ENCODE results near the gene CCDC126.
"Not testable (repeated sequence)": the region's sequence is repeated elsewhere in the genome, so short reads cannot be mapped to it uniquely, and the experiment has no call there.

Gene CCDC126

DNA sequence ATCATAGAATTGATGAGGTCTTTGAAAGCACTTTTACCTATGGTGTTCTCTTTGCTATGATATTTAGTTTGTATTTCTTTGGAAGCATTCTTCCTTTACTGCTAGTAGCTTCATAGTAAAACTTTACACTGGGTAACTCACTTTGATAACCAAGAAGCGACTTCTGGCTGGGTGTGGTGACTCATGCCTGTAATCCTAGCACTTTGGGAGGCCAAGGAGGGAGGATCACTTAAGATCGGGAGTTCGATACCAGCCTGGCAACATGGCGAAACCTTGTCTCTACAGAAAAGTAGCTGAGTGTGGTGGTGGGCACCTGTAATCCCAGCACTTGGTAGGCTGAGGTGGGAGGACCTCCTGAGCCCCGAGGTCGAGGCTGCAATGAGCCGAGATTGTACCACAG, 36.2 kb downstream of the CCDC126 start:
- DNase-seq: no peak

DNA sequence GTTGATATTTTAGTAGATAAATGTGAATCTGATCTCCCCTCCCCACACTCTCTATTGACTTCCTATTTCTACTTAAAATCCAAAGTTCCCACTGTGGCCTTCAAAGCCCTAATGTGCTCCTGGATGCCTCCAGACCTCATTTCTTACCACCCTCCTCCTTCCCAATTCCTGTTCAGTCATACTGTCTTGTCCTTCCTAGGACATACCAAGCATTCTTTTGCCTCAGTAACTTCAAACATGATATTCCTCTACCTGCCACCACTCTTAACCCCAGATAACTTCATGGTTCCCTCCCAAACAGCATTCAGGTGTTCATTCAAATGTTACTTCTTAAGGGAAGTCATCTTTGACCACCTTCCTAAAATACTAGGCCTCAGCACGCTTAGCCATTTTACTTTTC, 48.6 kb downstream of the CCDC126 start:
- no peak for DNase-seq

DNA sequence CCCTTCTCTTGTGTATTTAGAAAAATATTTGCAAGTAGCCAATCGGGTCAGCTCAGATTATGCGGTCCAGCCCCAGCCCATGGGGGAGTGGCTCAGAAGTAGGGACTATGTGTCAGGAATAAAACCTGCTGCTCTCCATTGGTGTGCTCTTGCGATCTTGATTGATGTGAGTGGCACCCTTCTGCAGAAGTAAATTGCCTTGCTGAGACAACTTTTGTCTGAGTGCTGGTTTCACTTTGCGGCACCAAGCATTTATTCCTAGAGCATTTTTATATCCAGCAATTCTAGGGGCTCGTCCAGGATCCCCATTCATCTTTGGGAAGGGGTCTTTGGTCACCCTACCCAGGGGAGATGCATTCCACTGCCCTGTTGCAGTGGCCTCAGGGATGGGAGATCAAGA, 56.8 kb downstream of the CCDC126 start:
- DNase-seq: no peak

DNA sequence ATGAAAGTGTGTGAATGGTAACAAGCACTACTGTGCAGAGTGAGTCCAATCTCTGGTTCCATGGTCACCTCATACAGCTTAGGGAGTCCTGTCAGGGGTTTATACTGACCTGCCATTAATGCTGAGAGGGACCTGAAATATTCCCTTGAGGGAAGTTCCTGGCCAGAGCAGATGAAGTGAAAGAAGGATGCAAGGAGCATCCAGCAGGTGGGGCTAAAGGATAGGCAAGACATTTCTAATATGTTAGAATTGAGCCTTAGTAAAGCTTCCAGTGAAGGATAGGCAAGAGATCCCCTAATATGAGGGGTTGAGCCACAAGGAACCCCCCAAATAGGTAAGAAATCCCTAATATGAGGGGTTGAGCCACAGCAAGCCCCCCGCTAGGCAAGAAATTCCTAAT, 57.3 kb downstream of the CCDC126 start:
- DNase-seq: peak; percentile 3

DNA sequence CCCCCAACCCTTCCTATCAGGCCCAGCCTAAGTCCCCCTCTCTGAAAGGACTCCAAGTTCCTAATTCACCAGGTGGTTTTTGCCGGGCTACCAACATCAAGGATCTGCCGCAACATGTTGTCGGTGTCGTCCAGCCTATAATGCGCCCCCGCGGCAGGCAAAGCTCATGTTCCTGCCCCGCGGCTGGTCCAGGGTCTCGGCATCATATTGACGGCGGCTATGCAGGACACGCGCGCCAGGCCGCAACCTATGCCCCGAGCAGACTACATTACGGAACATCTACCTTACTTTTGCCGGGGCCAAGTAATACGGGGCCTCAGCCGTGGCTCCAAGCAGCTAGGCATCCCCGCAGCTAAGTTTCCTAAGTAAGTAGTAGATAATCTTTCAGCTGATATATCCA, 58.3 kb downstream of the CCDC126 start:
- DNase-seq: no peak

DNA sequence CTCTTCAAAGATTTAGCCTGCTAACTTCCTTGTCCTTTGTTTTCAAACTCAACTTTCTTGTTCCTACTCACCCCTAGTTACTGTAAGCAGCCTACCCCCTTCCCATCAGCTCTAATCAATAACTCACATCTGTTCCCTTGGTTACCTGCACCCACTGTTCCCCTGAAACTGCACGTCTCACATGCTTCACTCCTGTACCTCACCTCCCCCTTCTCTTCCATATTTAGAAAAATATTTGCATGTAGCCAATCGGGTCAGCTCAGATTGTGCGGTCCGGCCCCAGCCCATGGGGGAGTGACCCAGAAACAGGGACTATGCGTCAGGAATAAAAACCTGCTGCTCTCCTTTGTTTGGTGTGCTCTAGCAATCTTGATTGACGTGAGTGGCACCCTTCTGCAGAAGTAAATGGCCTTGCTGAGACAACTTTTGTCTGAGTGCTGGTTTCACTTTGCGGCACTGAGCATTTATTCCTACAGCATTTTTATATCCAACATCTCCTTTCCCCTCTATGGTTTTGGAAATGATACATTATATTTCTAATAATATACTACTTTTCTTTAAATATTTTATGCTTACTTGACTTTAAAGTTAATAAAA, 61.7 kb downstream of the CCDC126 start:
- DNase-seq: no peak

DNA sequence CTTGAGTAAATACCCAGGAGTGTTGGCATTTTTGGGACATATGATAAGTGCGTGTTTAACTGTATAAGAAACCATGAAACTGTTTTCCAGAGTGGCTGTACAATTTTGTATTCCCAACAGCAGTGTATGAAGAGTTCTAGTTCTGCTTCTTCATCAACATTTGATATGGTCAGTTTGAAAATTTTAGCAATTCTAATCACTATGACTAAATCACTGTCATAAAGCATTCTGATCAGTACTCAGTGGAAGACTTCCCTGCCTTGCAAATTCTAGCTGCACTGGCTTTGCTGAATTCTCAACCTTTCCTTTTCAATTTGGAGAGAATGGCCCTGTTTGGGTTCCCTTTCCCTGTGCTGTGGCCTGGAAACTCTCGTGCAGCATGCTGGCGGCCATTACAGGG, 64.2 kb downstream of the CCDC126 start:
- no peak for DNase-seq

DNA sequence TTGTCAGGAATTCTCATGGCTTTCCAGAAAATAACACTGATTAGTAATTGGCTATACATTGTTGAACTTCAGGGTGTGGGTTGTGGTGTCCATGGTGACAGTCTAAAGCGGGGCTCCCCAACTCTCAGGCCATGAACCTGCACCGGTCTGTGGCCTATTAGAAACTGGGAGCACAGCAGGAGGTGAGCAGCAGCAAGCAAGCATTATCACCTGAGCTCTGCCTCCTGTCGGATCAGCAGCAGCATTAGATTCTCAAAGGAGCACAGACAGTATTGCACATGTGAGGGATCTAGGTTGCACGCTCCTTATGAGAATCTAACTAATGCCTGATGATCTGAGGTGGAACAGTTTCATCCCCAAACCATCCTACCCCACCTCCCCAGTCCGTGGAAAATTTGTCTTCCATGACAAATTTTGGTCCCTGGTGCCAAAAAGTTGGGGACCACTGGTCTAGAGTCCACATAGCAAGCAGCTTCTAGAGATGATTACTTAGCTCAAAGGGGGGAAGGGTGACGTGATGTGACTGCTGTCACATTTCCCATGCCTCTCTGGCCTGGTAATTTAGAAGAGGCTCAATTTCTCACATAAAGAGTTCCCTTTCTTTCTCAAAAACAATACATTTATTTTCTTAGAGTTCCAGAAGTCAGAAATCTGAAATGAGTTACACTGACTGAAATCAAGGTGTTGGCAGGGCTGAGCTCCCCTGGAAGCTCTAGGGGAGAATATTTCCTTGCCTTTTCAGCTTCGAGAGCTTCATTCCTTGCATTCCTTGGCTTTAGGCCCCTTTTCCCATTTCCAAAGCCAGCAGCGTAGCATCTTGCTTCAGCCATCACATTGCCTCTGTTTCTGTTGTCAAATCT, 65.2 kb downstream of the CCDC126 start:
- no peak for DNase-seq

DNA sequence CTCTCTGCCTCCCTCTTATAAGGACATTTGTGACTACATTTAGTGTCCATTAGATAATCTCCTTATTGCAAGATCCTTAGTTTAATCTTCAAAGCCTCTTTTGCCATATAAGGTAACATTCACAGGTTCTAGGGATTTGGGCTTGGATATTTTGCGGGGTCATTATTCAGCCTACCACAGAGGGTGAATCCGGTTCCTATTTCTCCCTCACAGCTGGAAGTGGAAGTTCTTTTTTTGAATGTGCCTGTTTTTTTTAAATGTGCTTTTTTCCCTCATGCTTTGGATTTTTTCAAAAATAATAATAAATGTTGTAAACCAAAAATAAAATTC, 65.8 kb downstream of the CCDC126 start:
- DNase-seq: no peak

DNA sequence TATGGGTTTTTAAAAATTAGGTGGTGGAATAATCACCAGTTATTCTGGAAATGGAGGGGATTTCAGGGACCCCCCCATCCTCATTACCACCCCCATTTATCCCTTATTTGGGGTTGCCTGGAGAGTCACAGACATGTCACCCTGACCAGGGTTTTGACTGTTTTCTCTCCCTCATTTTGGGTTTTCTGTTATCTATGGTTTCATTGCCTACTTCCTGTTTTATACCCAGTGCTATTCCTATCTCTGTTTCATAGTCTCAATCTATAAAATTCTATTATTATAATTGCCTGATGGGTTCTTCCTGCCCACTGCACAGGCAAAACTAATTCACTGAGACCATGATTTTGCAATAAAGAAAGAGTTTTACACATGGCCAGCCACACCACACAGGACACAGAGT, 66.9 kb downstream of the CCDC126 start:
- DNase-seq: no peak

DNA sequence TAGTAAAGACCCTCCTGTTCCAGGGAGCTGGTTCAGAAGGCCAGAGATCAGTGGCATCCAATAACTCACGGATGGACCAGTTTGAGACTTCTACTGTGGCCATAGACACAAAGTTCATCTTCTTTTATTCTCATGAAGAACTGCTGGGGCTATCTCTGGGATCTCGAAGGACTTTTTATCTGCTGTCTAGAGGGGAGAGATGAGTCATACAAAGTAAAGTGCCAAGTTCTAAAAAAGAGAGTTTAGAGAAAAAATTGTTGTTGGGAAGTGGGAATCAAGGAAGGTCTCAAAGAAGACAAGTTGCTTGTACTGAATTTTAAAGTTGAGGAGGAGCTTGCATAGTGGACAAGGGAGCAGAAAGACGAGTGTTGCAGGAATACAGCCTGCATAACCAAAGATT, 74.9 kb downstream of the CCDC126 start:
- no peak for DNase-seq

DNA sequence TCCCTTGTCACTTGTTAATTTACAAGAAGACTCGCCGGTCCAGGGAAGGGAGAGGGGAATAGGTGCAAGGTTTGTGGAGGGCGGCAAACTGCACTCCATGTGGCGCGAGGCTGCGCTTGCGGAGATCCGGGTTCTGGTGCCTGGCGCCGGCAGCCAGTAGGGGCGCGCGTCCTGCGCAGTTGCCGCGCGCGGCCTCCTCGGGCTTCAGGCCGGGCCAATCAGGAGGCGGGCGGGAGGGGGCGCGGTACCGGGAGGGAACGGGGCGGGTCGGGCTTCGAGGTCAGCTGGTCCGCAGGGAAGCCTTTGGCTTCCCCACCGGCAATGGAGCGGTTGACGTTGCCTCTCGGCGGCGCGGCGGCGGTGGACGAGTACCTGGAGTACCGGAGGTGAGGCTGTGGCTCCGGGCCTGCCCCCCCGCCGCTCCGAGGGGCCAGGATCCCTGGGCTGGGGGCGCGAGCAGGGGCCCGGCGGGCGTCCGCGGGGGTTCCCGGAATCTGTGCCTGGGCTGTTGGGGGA, 82.8 kb downstream of the CCDC126 start, which contains the start of gene FAM221A:
FAM221A (plus strand) TSS at position 302 of the 516 bp plus-strand sequence; CDS start at position 322, 20 bp downstream.
- peak; percentile 62 for DNase-seq

DNA sequence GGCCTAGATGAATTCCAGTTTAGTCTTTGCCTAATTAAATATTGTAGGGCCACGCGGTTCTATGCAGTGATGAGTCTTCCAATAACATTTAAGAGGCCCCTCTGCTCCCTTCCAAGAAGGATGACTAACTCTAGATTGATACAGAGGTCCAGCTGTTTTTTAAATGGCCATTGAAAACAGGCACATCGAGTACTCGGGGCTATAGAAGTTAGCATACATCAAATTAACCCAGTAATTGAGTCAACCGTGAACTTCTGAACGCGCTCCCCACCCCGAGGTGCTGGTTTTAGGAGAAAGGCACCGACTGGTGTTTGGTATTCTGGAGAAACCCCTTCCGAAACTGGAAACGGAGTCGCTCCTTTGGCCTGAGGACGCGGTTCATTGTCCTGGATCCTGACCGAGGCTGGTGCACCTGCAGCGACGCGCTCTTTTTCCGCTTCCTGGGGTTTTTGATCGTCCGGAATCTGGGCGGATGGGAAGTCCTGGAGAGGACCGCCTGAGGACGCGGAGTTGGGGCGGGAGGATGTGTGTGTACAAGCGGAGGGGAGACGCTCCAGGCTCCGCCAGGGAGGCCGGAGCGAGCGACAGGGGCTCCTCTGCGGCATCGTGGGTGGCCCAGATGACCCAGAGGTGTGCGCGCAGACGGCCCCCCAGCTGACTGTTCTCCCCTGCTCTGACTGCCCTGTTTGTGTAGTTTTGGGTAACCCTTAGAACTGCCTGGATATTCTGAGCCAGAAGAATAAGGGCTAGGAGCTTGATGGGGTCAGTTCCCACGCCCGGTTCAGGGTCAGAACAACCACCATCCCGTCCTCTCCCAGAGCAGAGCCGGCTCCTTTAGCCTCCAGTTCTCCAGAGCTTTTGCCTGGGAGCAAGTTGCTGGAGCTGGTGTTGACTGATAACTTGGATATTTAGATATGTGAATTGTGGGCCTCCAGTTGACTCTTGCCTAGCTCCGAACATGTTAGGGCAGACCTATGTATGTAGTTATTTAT, 83.5 kb downstream of the CCDC126 start:
- DNase-seq: peak; percentile 21

DNA sequence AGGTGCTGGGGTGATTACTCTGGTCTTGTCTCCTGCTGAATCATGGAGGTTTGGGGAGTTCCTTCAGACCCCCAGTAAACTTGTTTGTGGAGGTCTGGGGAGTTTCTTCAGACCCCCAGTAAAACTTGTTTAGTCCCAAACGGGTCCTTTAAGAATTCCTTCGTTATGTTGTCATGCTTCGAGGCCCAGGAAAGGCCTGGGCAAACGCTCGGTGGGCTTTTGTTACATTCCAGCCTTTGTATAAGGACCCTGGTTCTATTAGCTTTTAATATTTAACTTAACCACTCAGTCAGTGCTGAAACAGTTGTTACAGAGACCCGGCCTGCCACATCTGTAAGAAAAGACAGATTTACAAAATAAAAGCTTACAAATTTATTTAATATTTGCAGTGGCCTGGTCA, 86.9 kb downstream of the CCDC126 start:
- DNase-seq: not testable (repeated sequence)

DNA sequence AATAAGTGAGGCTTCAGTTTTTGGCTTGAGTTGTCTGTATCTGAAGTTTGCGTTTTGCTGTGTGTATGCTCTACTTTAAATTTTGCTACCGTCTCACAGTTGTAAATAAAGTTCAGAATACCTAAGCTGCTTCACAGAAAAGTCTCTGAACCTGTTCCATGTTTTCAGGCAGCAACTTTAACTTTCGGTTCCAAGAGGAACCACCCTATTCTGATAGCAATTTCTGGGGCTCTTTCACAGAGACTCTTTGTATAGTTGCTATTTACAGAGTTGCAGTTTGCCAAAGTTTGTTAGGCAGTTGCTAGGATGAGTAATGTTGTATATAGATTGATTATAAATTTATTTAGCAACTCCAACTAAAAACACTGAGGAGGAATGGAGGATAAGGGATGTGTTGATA, 88.5 kb downstream of the CCDC126 start:
- no peak for DNase-seq

DNA sequence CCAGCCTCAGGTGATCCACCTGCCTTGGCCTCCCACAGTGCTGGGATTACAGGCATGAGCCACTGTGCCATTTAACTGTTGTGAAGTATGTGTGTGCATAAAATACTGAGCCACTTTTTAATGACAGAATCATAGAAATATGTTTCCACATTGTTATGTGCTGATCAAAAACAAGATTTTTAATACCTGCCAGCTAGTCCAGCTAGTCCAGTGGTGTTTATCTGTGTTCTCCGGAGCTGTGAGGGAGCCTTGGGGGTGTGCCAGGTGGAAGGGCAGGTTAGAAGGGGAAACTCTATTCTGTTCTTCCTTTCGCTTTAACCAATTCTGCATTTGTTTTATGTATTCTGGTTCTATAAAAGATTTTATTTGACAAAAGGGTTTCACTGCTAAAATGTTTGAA, 89.8 kb downstream of the CCDC126 start:
- no peak for DNase-seq

DNA sequence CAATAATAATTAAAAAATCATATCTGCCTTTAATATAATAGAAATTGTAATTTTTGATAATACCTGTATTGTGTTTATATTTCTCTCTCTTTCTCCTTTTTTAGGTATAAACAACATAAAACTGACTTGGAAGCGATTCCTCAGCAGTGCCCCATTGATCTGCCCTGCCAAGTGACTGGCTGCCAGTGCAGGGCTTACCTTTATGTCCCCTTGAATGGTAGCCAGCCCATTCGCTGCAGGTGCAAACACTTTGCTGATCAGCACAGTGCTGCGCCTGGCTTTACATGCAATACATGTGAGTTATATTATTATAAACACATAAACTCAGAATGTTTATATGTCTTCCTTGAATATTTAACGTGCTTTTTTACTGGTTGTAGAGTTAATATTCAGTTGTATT, 92.0 kb downstream of the CCDC126 start:
- no peak for DNase-seq

DNA sequence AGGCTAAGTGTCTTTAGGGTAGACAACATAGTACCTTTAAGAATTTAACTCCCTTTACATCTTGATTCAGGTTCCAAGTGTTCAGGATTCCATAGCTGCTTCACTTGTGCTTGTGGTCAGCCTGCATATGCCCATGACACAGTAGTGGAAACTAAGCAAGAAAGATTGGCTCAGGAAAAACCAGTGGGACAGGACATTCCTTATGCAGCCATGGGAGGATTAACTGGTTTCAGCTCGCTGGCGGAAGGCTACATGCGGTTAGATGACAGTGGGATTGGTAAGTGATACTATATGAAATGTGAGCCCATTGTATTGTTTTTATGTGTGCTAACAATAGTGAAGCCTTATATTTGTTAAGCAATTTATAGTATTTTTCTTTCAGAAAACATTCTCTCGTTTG, 94.1 kb downstream of the CCDC126 start:
- DNase-seq: no peak

DNA sequence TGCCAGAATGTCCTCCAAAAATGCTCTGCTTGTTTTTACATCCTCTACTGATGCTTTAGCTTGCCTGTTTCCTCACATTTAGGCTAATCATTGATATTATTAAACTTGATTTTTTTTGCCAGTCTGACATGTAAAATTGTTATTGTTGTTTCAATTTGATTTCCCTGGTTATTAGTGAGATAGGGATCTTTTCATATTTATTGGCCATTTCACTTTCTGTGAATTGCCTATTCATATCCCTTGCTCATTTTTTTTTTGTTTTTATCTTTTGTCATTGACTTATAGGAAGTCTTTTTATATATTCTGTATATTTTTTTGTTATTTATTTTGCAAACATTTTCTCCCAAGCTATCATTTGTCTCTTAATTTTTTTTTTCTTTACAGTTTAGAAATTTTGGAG, 96.0 kb downstream of the CCDC126 start:
- no peak for DNase-seq

Measured in NCI-H1694 (cell line).